ENCODE data around the gene ANKDD1A. TPM values are rescaled to one million over a fixed set of nuclear protein-coding genes. Genes with fewer than 3 reads are reported as not detected.

The ANKDD1A gene
- total RNA-seq, result 10 to 100 TPM in 1 of 4 donors, 1 to 10 TPM in 3; 5.9 to 18.5 (median 7.5) TPM

DNA sequence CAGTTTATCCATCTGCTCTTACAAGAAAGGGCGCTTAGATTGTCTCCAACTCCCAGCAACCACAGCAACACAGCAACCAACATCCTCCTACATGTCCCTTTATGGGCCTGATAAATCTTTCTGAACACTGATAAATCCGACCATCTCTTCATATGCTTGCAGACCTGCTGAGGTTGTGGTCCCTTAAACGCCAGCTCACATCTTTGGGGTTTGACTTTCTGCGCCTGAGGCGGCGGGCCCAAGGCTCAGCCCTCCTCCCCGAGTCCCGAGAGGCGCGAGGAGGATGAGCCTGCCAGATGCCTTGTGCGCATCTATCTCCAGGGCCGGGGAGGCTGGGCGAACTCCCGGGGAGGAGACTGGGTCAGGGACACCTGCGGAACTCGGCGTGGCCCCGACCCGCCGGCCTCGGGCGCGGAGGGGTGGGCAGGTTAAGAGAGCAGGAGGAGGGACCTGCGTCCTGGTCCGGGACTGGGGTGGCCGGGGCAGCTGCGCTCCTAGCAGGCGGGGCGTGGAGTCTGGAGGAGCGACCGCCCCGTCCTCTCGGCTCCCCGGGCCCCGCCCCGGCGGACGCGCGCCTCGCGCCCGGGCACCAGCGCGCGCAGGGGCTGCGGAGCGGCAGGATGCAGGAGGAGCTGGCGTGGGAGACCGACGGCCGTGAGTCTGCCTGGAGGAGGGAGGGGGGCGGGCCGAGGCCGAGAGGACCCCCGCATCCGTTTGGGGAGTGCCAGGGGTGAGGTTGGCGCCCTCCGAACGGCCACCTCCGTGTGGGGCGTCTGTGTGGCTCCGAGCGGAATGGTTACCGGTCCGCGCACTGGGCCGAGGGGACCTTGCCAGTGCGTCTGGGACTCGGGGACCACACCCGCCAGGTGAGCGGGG, at the start of gene ANKDD1A:
Gene ANKDD1A, plus strand, starts transcription at position 592 of the 876 bp plus-strand sequence. Its CDS starts 29 bp downstream, at position 621.
- no peak for DNase-seq (ENCODE audit: low spot score)
- ATAC-seq (ENCODE audit: low FRiP score), result peak; percentile 85
- TF ChIP-seq, protein P1, sequence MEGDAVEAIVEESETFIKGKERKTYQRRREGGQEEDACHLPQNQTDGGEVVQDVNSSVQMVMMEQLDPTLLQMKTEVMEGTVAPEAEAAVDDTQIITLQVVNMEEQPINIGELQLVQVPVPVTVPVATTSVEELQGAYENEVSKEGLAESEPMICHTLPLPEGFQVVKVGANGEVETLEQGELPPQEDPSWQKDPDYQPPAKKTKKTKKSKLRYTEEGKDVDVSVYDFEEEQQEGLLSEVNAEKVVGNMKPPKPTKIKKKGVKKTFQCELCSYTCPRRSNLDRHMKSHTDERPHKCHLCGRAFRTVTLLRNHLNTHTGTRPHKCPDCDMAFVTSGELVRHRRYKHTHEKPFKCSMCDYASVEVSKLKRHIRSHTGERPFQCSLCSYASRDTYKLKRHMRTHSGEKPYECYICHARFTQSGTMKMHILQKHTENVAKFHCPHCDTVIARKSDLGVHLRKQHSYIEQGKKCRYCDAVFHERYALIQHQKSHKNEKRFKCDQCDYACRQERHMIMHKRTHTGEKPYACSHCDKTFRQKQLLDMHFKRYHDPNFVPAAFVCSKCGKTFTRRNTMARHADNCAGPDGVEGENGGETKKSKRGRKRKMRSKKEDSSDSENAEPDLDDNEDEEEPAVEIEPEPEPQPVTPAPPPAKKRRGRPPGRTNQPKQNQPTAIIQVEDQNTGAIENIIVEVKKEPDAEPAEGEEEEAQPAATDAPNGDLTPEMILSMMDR (IDR thresholded peaks at IDR 0.05), result no peak

DNA sequence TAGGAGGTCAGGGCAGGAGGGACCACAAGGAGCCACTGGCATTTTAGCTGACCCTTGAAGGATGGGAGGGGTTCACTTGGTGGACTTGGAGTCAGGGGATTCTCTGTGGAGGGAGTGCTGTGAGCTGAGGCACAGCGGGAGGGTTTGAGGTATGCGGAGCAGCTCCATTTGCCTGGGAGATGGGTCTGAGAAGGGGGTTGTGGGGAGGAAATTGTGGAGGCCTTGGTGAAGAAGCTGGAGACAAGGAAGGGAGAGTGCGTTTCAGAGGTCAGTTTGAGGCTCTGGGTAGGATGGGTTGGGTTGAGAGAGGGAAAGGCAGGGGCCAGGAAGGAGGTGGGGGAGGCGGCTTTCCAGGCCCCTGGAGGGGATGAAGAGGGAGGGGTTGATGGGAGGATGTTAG, 49.7 kb upstream of the ANKDD1A start:
- TF ChIP-seq, protein P1 (IDR thresholded peaks at IDR 0.05), result no peak
- ATAC-seq (ENCODE audit: low FRiP score), result no peak
- no peak for DNase-seq (ENCODE audit: low spot score)

DNA sequence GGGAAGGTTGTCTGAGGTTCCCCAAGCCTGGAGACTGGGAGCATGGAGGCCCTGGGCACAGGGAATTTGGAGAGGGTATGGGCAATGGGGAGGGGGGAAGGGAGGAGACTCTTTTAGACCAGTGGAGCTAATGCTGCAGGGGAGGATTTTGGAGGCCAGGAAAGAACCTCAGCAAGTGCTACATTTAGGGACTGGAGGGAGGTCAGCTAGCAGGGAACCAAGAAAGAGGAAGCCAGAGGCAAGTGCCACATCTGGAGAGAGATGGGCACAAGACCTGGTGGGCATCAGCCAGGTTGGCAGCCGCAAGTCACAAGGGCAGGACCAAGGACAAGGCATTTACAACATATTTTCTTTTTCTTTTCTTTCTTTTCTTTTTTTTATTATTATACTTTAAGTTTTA, 49.3 kb upstream of the ANKDD1A start:
- DNase-seq (ENCODE audit: low spot score), result no peak

DNA sequence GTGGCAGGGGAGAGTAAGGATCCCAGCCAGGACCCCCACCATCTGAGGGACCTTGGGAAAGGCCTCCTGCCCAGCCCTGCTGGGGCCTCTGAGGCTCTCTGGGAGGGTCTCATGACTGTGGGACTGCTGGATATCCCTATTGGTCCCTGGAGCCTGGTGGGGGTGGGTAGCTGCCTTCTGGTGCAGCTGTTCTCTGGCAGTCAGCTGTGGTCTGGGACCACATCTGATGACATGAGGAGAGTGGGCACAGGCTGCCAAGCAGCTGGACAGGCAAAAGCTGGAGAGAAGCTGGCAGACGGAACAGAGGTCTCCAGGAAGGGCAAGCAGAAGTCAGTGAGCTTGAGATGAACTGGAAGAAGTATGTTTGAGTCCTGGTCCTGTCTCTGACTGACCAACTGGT, 47.6 kb upstream of the ANKDD1A start:
- DNase-seq (ENCODE audit: low spot score), result no peak
- TF ChIP-seq, protein P1 (IDR thresholded peaks at IDR 0.05), result no peak
- no peak for ATAC-seq (ENCODE audit: low FRiP score)

More for the DNA sequence above, 49.3 kb upstream of the ANKDD1A start:
- TF ChIP-seq, protein P1 (IDR thresholded peaks at IDR 0.05), result no peak
- ATAC-seq (ENCODE audit: low FRiP score), result no peak

DNA sequence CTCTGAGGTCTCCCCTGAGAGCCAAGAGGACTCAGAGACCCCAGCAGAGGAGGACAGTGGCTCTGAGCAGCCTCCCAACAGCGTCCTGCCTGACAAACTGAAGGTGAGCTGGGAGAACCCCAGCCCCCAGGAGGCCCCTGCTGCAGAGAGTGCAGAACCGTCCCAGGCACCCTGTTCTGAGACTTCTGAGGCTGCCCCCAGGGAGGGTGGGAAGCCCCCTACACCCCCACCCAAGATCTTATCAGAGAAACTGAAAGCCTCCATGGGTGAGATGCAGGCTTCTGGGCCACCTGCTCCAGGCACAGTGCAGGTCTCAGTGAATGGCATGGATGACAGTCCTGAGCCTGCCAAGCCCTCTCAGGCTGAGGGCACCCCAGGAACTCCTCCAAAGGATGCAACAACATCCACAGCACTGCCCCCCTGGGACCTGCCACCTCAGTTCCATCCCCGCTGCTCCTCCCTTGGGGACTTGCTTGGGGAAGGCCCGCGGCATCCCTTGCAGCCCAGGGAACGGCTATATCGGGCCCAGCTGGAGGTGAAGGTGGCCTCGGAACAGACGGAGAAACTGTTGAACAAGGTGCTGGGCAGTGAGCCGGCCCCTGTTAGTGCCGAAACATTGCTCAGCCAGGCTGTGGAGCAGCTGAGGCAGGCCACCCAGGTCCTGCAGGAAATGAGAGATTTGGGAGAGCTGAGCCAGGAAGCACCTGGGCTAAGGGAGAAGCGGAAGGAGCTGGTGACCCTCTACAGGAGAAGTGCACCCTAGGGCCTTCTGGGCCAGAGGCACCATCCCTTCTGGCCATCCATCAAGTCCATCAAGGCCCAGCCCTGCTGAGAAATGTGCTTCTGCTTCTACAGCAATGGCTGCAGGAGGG, 46.3 kb upstream of the ANKDD1A start:
- no peak for ATAC-seq (ENCODE audit: low FRiP score)
- no peak for DNase-seq (ENCODE audit: low spot score)
- TF ChIP-seq, protein P1 (IDR thresholded peaks at IDR 0.05), result no peak

DNA sequence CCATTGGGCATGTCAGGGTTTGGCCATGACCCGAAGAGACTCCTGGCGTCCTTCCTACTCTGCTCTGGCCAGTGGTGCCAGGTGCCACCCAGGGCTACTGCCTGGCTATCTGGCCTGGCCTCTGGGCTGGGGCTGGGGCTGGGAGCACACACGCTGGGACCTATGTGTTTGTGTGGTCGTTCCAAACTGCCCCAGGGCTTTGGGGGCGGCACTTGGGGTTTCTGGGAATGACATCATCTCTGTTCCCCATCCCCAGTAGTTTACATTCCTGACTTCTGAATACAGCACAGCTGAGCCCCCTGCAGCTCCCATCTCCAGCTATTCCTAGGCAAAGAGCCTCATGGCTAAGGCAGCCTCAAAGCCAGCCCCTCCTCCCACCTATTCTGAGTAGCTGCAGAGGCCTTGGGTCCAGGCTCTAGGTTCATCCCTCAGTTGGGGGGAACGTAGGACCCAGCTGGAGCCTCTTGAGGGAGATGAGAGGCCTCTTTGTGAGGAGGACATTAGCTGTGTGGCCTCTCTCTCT, 45.6 kb upstream of the ANKDD1A start:
- TF ChIP-seq, protein P1 (IDR thresholded peaks at IDR 0.05), result no peak
- ATAC-seq (ENCODE audit: low FRiP score), result no peak
- DNase-seq (ENCODE audit: low spot score), result no peak
